ENCODE data around the gene LARP6.

- TF ChIP-seq CTCF (conservative IDR thresholded peaks at IDR 0.05; ENCODE audit: low read length) (no peak), EZH2phosphoT487 (IDR thresholded peaks at IDR 0.05; ENCODE audit: borderline replicate concordance) (no peak)
These were observed 3.8 kb upstream of the LARP6 start for GRCh38 chr15:70857562-70858285.

Data from Loucy (cell line).